GM12878 (cell line): ENCODE measurements around the gene BBS4. TPM values are rescaled to one million over a fixed set of nuclear protein-coding genes. Genes with fewer than 3 reads are reported as not detected.

Source experiments
- ATAC-seq: fragments of 200-7000 bp; cut with Tn5 transposase; 3 replicates; pipeline ENCODE4 v1.9.1; 2020; ENCODE audit warnings: mild to moderate bottlenecking, moderate library complexity
- BruUV-seq: library from RNA; stranded (reverse); fragments of 400-500 nt; replicated peaks from 2 replicates; lab custom pipeline; 2021; lab: Mats Ljungman, UMichigan
- CTCF ChIA-PET: fragments of 300-600 bp; sonication (Branson Sonifier 250); formaldehyde crosslinking; extraction: SDS; loops from one replicate; lab custom pipeline; 2021; ENCODE audit warnings: inconsistent platforms; lab: Yijun Ruan, JAX
- POLR2A ChIA-PET: fragments of 350-600 bp; formaldehyde crosslinking; extraction: SDS; loops from one replicate; lab custom pipeline; 2021; ENCODE audit warnings: inconsistent platforms; lab: Charles Lee
- RAD21 ChIA-PET: fragments of 300-600 bp; sonication (Branson Sonifier 250); formaldehyde crosslinking; loops from one replicate; lab custom pipeline; 2023; ENCODE audit warnings: antibody characterized with exemption; ENCODE audit not compliant: unreplicated experiment; lab: Charles Lee
- SMC1A ChIA-PET: fragments of 300-600 bp; sonication (Branson Sonifier 250); formaldehyde crosslinking; loops from one replicate; lab custom pipeline; 2023; ENCODE audit not compliant: unreplicated experiment, uncharacterized antibody; lab: Charles Lee
- DNase-seq: peaks from one replicate; pipeline ENCODE4 v3.0.0-alpha.2; 2011; ENCODE audit warnings: low read depth, low spot score
- FAIRE-seq: peaks from 3 replicates; lab custom pipeline; 2011; peaks lifted over from hg19 to GRCh38; lab: Jason Lieb, UNC
- H2AFZ ChIP-seq: 2 replicates; pipeline ENCODE4 v1.6.0; 2011; ENCODE audit warnings: low read depth, low read length, control low read depth; ENCODE audit not compliant: control insufficient read depth
- H3K27ac ChIP-seq: 2 replicates; pipeline ENCODE4 v1.5.1; 2011; ENCODE audit warnings: control low read depth; ENCODE audit not compliant: control insufficient read depth, insufficient read depth
- H3K27me3 ChIP-seq, 2 experiments: replicated peaks in 1 of 2; 2 replicates each; pipeline versions ENCODE4 v1.6.0 to v1.6.1; 2011; ENCODE audit warnings: low read length in 1 of 2; ENCODE audit not compliant: control insufficient read depth in 2 of 2, insufficient read depth in 2 of 2
- H3K36me3 ChIP-seq, 2 experiments: 2 replicates each; pipeline ENCODE4 v1.5.1; 2011; ENCODE audit warnings: low read length in 1 of 2; ENCODE audit not compliant: control insufficient read depth in 2 of 2, insufficient read depth in 2 of 2
- H3K4me1 ChIP-seq: 2 replicates; pipeline ENCODE4 v1.6.1; 2011; ENCODE audit warnings: mild to moderate bottlenecking, low read length, moderate library complexity, mixed read lengths; ENCODE audit not compliant: control insufficient read depth, insufficient read depth
- H3K4me2 ChIP-seq: 2 replicates; pipeline ENCODE4 v1.6.0; 2011; ENCODE audit warnings: control low read depth; ENCODE audit not compliant: control insufficient read depth, insufficient read depth
- H3K4me3 ChIP-seq: fragments of 200-600 bp; sonication (generic); 2 replicates; pipeline ENCODE4 v1.5.1; 2016
- H3K79me2 ChIP-seq: 2 replicates; pipeline ENCODE4 v1.6.0; 2011; ENCODE audit warnings: low read length; ENCODE audit not compliant: control insufficient read depth, insufficient read depth
- H3K9ac ChIP-seq: 2 replicates; pipeline ENCODE4 v1.8.0; 2011; ENCODE audit warnings: low read length, control low read depth, mixed read lengths; ENCODE audit not compliant: control insufficient read depth, insufficient read depth
- H3K9me3 ChIP-seq: replicated peaks from 3 replicates; pipeline ENCODE4 v1.5.1; 2011; ENCODE audit warnings: mild to moderate bottlenecking, low read length; ENCODE audit not compliant: control insufficient read depth, insufficient read depth
- H4K20me1 ChIP-seq: 2 replicates; pipeline ENCODE4 v1.6.0; 2011; ENCODE audit not compliant: control insufficient read depth, insufficient read depth
- GABPA ChIP-seq: IDR thresholded peaks from 2 replicates; pipeline ENCODE4 v1.6.1; 2014; ENCODE audit warnings: antibody characterized with exemption, low read depth, mild to moderate bottlenecking, inconsistent platforms
- PAX5 ChIP-seq: IDR thresholded peaks from 2 replicates; pipeline ENCODE4 v1.6.1; 2011; ENCODE audit warnings: low read depth, low read length, borderline replicate concordance
- RAD51 ChIP-seq: fragments of 450-650 bp; IDR thresholded peaks from 2 replicates; pipeline ENCODE4 v1.6.1; 2016; ENCODE audit warnings: moderate library complexity, mild to moderate bottlenecking, inconsistent platforms
- RELB ChIP-seq: fragments of 450-650 bp; IDR thresholded peaks from 2 replicates; pipeline ENCODE4 v1.6.1; 2017; ENCODE audit warnings: low read depth, mild to moderate bottlenecking, moderate library complexity
- STAT1 ChIP-seq: fragments of 450-650 bp; conservative IDR thresholded peaks from 2 replicates; pipeline ENCODE4 v1.6.1; 2014; ENCODE audit warnings: antibody characterized with exemption, mild to moderate bottlenecking
- ZNF622 ChIP-seq: fragments of 450-650 bp; IDR thresholded peaks from 2 replicates; pipeline ENCODE4 v1.6.1; 2017; ENCODE audit warnings: mild to moderate bottlenecking, inconsistent platforms
- ZZZ3 ChIP-seq: IDR thresholded peaks from 2 replicates; pipeline ENCODE4 v1.6.1; 2011; ENCODE audit warnings: low read depth; ENCODE audit not compliant: control insufficient read depth, insufficient read length
- WGBS: methylation state at CpG from one replicate; pipeline ENCODE4 v1.1.6; 2016; ENCODE audit warnings: low lambda C conversion rate; ENCODE audit not compliant: insufficient replicate concordance, insufficient coverage; ENCODE audit errors: missing lambda C conversion rate; 5-methylcytosine and 5-hydroxymethylcytosine counted together
- in situ Hi-C: fragments of 300-500 bp; cut with MboI; formaldehyde crosslinking; loops from 9 replicates; pipeline ENCODE4 v1.14.3; 2018; ENCODE audit warnings: mixed read lengths
- intact Hi-C: fragments of 100-400 bp; cut with micrococcal nuclease; formaldehyde crosslinking; loops from one replicate; pipeline ENCODE4 v1.14.2; 2022; ENCODE audit not compliant: unreplicated experiment
- polyA plus RNA-seq, 11 experiments: library from polyadenylated mRNA; depleted of rRNA in 4 of 11; unstranded in 6 of 11; stranded (reverse) in 5 of 11; fragments of >200 nt; fragmentation: Nextera tagmentation in 4 of 11; fragmentation: Illumina TruSeq in 1 of 11; extraction: Ambion mirVana in 4 of 11; extraction: Trizol in 1 of 11; gene quantifications; 1 replicate in 1 of 11; 2 replicates in 10 of 11; pipeline versions ENCODE4 v1.2.1 to v1.2.3, GENCODE V29; 2011 to 2016; ENCODE audit warnings: inconsistent platforms in 2 of 11, missing spikeins in 2 of 11, low read depth in 1 of 11
- total RNA-seq, 4 experiments: library from RNA; depleted of rRNA in 3 of 4; stranded (reverse); fragments of >200 nt in 3 of 4; fragmentation: Illumina TruSeq in 1 of 4; extraction: Trizol in 1 of 4; gene quantifications; 2 replicates each; pipeline versions ENCODE4 v1.2.1 to v1.2.3, GENCODE V29; 2013 to 2021
- TF ChIP-seq, protein P1 (sequence below): fragments of 450-650 bp; formaldehyde crosslinking; IDR thresholded peaks from 2 replicates; pipeline ENCODE4 v1.5.0; 2022; ENCODE audit warnings: mild to moderate bottlenecking, missing genetic modification characterization

Gene BBS4
- total and polyA plus RNA-seq, 10 of the 15 experiments (the other 5 are each of a cell fraction or from before 2014, with no cell fraction given) = 7.2 to 22.1 (median 9.9) TPM

- H3K27me3 ChIP-seq = no peaks in the 10 kb centered on the region
- ATAC-seq (no peak), DNase-seq (no peak), FAIRE-seq (no peak)
- no peaks in the 10 kb centered on the region for H3K9me3 ChIP-seq
- POLR2A ChIA-PET = interaction anchor here (0.6 to 0.7 kb wide), 2 partner anchors 18 to 245 kb away, joined by 3 to 8 read pairs; no protein-coding TSS in a partner anchor
- H3K9ac ChIP-seq = no peak overlapping the region
- no peak overlapping the region for H2AFZ ChIP-seq
- H3K27ac ChIP-seq = no peak overlapping the region
- no peaks in the 10 kb centered on the region for H3K79me2 ChIP-seq
- TF ChIP-seq STAT1 (no peak), ZZZ3 (no peak), RAD51 (no peak), GABPA (no peak), RELB (no peak)
- 96% methylated on average over 5 of the region's 5 CpGs for WGBS
- no TSS peak for BruUV-seq
- RAD21 ChIA-PET = no interaction called here
- H3K4me2 ChIP-seq = no peak overlapping the region
- H3K4me3 ChIP-seq = no peak overlapping the region
- H3K4me1 ChIP-seq = no peaks in the 10 kb centered on the region
- intact Hi-C loops (no loop called here), in situ Hi-C loops (no loop called here)
- CTCF ChIA-PET = interaction anchor here (0.8 kb wide), 1 partner anchor 35 kb away, joined by 3 read pairs; no protein-coding TSS in a partner anchor
- H4K20me1 ChIP-seq = no peaks in the 10 kb centered on the region
- SMC1A ChIA-PET = no interaction called here
- H3K36me3 ChIP-seq = no peaks in the 10 kb centered on the region
These were observed 2.7 kb downstream of the BBS4 start for GRCh38 chr15:72688697-72689096.

DNA sequence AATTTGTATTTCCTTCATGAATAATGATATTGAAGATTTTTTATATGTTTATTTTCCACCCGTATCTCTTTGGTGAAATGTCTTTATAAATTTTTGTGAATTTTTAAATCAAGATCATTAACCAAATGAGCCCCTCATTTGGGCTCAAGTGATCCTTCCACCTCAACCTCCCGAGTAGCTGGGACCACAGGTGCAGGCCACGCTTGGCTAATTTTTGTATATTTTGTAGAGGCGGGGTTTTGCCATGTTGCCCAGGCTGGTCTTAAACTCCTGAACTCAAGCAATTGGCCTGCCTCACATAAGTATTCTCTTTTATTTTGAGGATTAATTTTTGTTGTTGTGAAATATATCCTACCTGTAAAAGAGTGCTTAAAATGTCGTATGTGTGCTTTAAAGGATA, 4.9 kb downstream of the BBS4 start:
- H4K20me1 ChIP-seq = no peaks in the 10 kb centered on the region
- no peaks in the 10 kb centered on the region for H3K36me3 ChIP-seq
- no peak overlapping the region for H3K4me3 ChIP-seq
- in situ Hi-C loops = no loop called here
- WGBS = 30% methylated on average over 5 of the region's 5 CpGs
- H3K9me3 ChIP-seq = no peaks in the 10 kb centered on the region
- no peak overlapping the region for H3K27ac ChIP-seq
- no peaks in the 10 kb centered on the region for H3K27me3 ChIP-seq
- no peak for ATAC-seq
- DNase-seq = no peak
- POLR2A ChIA-PET = no interaction called here
- H3K9ac ChIP-seq = no peak overlapping the region
- H3K4me1 ChIP-seq = no peaks in the 10 kb centered on the region
- no peak overlapping the region for H3K4me2 ChIP-seq
- TF ChIP-seq, protein P1, sequence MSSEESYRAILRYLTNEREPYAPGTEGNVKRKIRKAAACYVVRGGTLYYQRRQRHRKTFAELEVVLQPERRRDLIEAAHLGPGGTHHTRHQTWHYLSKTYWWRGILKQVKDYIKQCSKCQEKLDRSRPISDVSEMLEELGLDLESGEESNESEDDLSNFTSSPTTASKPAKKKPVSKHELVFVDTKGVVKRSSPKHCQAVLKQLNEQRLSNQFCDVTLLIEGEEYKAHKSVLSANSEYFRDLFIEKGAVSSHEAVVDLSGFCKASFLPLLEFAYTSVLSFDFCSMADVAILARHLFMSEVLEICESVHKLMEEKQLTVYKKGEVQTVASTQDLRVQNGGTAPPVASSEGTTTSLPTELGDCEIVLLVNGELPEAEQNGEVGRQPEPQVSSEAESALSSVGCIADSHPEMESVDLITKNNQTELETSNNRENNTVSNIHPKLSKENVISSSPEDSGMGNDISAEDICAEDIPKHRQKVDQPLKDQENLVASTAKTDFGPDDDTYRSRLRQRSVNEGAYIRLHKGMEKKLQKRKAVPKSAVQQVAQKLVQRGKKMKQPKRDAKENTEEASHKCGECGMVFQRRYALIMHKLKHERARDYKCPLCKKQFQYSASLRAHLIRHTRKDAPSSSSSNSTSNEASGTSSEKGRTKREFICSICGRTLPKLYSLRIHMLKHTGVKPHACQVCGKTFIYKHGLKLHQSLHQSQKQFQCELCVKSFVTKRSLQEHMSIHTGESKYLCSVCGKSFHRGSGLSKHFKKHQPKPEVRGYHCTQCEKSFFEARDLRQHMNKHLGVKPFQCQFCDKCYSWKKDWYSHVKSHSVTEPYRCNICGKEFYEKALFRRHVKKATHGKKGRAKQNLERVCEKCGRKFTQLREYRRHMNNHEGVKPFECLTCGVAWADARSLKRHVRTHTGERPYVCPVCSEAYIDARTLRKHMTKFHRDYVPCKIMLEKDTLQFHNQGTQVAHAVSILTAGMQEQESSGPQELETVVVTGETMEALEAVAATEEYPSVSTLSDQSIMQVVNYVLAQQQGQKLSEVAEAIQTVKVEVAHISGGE = no peak
- TF ChIP-seq PAX5 = peak; percentile 60; the same call in 1 of the 2 replicates
- no peak for TF ChIP-seq ZNF622
- TF ChIP-seq, all 136 proteins: peak for 1
- Histone ChIP-seq H3K79me2 (no peaks in the 10 kb centered on the region), H2AFZ (no peak overlapping the region)
- ChIA-PET CTCF (interaction anchor here (1.4 kb wide), 1 partner anchor 17 kb away, joined by 3 read pairs; no protein-coding TSS in a partner anchor), SMC1A (no interaction called here), RAD21 (no interaction called here)
- BruUV-seq = no TSS peak
- intact Hi-C loops = no loop called here
- no peak for FAIRE-seq
